Measurements from ENCODE around the gene ANP32B.

GRCh38 chr9:98064623-98065392, 81.7 kb downstream of the ANP32B start:
- TF ChIP-seq EZH2 (IDR thresholded peaks at IDR 0.05; ENCODE audit: borderline replicate concordance, low read length): no peak
- TF ChIP-seq, protein P1, sequence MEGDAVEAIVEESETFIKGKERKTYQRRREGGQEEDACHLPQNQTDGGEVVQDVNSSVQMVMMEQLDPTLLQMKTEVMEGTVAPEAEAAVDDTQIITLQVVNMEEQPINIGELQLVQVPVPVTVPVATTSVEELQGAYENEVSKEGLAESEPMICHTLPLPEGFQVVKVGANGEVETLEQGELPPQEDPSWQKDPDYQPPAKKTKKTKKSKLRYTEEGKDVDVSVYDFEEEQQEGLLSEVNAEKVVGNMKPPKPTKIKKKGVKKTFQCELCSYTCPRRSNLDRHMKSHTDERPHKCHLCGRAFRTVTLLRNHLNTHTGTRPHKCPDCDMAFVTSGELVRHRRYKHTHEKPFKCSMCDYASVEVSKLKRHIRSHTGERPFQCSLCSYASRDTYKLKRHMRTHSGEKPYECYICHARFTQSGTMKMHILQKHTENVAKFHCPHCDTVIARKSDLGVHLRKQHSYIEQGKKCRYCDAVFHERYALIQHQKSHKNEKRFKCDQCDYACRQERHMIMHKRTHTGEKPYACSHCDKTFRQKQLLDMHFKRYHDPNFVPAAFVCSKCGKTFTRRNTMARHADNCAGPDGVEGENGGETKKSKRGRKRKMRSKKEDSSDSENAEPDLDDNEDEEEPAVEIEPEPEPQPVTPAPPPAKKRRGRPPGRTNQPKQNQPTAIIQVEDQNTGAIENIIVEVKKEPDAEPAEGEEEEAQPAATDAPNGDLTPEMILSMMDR (IDR thresholded peaks at IDR 0.05; ENCODE audit: low read length): no peak

All from OCI-LY1 (cell line).